ENCODE data around the gene DDX46.
"Not testable (repeated sequence)": the region's sequence is repeated elsewhere in the genome, so short reads cannot be mapped to it uniquely, and the experiment has no call there.

DDX46 gene

DNA sequence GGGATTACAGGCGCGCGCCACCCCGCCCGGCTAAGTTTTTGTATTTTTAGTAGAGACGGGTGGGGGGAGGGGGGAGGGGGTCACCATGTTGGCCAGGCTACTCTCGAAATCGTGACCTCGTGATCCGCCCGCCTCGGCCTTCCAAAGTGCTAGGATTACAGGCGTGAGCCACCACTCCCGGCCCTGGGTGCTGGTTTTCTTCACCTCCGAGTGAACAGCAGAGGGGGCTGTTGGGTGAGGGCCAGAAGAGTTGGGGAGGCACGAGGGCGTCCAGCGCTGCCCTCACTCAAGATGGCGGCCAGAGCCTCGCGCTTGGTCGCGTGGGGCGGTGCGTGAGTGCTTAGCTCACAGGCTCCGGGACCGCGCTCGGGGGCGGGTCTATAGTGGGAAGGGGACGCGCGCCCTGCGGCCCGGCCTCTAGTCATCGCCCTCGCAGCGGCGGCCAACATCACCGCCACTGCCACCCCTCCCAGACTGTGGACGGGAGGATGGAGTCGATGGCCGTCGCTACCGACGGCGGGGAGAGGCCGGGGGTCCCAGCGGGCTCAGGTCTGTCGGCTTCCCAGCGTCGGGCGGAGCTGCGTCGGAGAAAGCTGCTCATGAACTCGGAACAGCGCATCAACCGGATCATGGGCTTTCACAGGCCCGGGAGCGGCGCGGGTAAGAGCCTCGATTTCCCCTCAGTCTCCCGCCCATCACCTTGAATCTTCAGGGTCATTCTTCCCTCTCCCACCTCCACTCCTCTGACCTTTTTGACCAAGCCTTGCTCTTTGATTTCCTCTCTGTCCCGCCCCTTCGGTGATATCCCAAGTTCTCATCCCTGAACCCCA, 20.2 kb upstream of the DDX46 start, which contains the start of gene CAMLG:
Gene CAMLG, plus strand, starts transcription at position 416 of the 830 bp plus-strand sequence. Its CDS starts 73 bp downstream, at position 489.
- H3K27ac ChIP-seq, result peak within 1 kb of the TSS; percentile 95
- peak; percentile 72 for TF ChIP-seq CTCF (conservative IDR thresholded peaks at IDR 0.05)

DNA sequence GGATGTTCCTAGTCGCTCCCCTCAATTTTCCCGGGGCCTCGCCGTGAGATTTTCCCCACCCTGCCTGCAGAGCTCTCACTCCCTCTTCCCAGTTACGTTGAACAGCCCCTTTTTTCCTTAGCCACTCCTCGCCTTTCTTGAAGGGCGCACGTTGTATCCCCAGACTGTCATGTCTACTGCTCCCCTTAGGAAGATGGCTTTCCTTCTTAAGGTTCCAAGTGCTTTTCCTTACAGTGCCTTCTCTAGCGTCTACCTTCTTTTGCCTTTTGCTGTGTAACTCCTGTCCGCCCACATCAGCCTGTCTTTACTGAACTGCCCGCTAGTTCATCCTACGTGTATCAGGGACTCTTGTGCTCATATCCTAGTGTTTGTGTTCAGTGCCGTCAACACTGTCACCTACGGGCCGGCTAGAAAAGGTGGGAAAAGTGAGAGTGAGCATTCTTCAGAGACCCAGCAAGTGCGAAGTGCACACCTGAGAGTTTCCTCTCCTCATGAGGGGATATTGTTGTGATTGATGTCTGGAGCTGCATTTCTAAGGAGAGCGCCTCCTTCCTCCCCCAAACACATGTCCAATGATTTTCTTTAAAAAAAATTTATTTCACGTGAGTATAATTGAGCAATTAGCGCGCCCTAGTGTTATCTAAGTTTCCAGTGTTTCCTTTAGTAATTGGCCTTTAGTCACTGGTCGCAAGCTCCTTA, 19.5 kb upstream of the DDX46 start:
- TF ChIP-seq CTCF (conservative IDR thresholded peaks at IDR 0.05), result peak; percentile 55
- H3K27ac ChIP-seq, result peak overlapping the region; percentile 95

DNA sequence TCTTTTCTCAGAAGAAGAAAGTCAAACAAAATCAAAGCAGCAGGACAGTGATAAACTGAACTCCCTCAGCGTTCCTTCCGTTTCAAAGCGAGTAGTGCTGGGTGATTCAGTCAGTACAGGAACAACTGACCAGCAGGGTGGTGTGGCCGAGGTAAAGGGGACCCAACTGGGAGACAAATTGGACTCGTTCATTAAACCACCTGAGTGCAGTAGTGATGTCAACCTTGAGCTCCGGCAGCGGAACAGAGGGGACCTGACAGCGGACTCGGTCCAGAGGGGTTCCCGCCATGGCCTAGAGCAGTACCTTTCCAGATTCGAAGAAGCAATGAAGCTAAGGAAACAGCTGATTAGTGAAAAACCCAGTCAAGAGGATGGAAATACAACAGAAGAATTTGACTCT, 17.5 kb upstream of the DDX46 start:
- TF ChIP-seq CTCF (conservative IDR thresholded peaks at IDR 0.05), result no peak
- peak overlapping the region; percentile 95; the same call in 1 of the 2 replicates for H3K27ac ChIP-seq

DNA sequence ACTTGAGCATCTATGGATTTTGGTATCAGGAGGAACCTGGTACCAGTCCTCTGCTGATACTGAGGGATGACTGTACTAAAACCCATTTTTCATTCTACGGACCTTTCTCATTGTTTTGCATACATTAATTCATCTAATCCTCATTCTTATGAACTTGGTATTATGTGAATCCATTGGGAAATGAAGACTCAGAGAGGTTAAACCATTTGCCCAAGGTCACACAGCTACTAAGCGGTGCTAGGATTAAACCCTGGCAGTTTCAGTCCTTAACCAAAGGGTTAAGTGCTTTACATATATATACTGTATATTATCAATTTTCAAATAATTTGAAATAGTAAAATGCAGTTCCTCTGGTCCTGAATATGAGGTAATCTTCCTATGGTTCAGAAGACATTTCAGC, 16.4 kb upstream of the DDX46 start:
- no peak for TF ChIP-seq CTCF (conservative IDR thresholded peaks at IDR 0.05)
- H3K27ac ChIP-seq, result no peak overlapping the region

DNA sequence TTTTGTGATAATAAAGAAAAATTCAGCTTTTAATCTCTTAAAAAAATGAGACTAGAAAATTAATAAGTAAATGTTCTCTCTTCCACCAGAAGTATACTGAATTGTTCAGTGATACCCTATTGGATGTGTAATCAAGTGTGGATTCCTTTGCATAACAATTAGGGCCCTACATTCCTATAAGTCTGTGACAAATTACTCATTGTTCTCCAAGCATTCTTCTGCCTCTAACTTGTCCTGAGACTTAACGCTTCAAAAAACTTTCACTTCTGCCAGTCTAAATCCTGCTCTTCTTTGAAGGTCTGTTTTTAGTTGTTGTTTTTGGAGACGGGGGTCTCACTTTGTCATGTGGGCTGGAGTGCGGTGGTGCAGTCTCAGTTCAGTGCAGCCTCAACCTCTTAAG, 9.2 kb upstream of the DDX46 start:
- TF ChIP-seq CTCF (conservative IDR thresholded peaks at IDR 0.05), result no peak
- no peak overlapping the region for H3K27ac ChIP-seq

DNA sequence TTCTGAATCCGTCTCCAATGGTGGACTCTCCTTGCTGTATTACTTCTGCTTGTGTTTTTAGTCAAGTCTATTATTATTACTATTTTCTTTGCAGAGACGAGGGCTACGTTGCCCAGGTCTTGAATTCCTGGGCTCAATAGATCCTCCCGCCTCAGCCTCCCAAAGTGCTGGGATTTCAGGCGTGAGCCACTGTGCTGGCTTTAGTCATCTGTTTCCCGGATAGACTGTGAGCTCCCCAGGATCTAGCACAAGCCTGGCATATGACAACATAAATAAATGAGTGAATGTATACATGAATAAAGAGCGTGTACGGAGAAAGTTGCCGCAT, 439 bp upstream of the DDX46 start:
- H3K27ac ChIP-seq, result peak overlapping the region; percentile 82
- TF ChIP-seq CTCF (conservative IDR thresholded peaks at IDR 0.05), result no peak

DNA sequence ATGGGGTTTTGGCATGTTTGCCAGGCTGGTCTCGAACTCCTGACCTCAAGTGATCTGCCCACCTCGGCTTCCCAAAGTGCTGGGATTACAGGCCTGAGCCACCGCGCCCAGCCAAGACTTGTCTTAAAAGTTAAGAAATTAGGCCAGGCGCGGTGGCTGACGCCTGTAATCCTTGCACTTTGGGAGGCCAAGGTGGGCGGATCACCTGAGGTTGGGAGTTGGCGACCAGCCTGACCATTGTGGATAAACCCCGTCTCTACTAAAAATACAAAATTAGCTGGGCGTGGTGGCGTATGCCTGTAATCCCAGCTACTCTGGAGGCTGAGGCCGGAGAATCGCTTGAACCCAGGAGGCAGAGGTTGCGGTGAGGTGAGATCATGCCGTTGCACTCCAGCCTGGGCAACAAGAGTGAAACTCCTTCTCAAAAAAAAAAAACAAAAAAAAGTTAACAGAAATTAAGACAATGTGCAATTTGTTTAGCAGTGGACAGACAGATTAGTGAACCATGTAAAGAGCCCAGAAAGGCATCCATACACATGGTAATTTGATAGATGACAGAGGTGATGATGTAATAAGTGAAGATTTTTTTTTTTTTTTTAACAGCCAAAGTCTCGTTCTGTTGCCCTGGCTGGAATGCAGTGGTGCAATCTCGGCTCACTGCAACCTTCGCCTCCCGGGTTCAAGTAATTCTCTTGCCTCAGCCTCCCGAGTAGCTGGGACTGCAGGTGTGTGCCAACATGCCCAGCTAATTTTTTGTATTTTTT, 9.1 kb downstream of the DDX46 start:
- H3K27ac ChIP-seq, result not testable (repeated sequence)

Data from VCaP (cell line).